ENCODE measurements around the gene TMEM86B. TPM values are rescaled to one million over a fixed set of nuclear protein-coding genes. Genes with fewer than 3 reads are reported as not detected.
A peak's percentile ranks its signal among the peaks of the same experiment; 100 is the strongest.
"Not testable (repeated sequence)": the region's sequence is repeated elsewhere in the genome, so short reads cannot be mapped to it uniquely, and the experiment has no call there.

Gene TMEM86B
- total RNA-seq, 1 experiment from 2014 or later, result 4.8 TPM

- H3K9me3 ChIP-seq (ENCODE audit: low read depth, low read length, poor library complexity, severe bottlenecking), result no peaks in the 10 kb centered on the region
- no peak overlapping the region for H3K27ac ChIP-seq (ENCODE audit: low read depth, low read length, poor library complexity, severe bottlenecking)
- ChIA-PET POLR2A (ENCODE audit: low non-redundant PET) (no interaction called here), CTCF (no interaction called here)
- H3K4me3 ChIP-seq (ENCODE audit: low read depth, low read length, poor library complexity, severe bottlenecking), result no peak overlapping the region
- BruUV-seq (replicated peaks), result no TSS peak
- DNase-seq (ENCODE audit: low spot score), result peak; percentile 47
- no peaks in the 10 kb centered on the region for H3K36me3 ChIP-seq (ENCODE audit: insufficient read depth, low read length, poor library complexity, severe bottlenecking)
- intact Hi-C loops (cut with micrococcal nuclease; ENCODE audit: unreplicated experiment), result no loop called here
- no peaks in the 10 kb centered on the region for H3K27me3 ChIP-seq (replicated peaks; ENCODE audit: insufficient read depth, low read depth, low read length, poor library complexity)
- no peak for TF ChIP-seq CTCF (conservative IDR thresholded peaks at IDR 0.05; ENCODE audit: low read depth, low read length)
- TF ChIP-seq EZH2 (IDR thresholded peaks at IDR 0.05; ENCODE audit: borderline replicate concordance, low read depth, low read length, poor library complexity, severe bottlenecking), result no peak
- H3K4me1 ChIP-seq (ENCODE audit: insufficient read depth, low read length, poor library complexity, severe bottlenecking), result no peaks in the 10 kb centered on the region
Observed at GRCh38 chr19:55209693-55210472, 18.7 kb downstream of the TMEM86B start.

GRCh38 chr19:55208880-55209692 lies 19.5 kb downstream of the TMEM86B start, which contains the start of gene PTPRH:
PTPRH (minus strand) TSS chr19:55209501; CDS start chr19:55209433, 68 bp downstream.
- H3K27me3 ChIP-seq (replicated peaks; ENCODE audit: insufficient read depth, low read depth, low read length, poor library complexity), result no peaks in the 10 kb centered on the region
- intact Hi-C loops (cut with micrococcal nuclease; ENCODE audit: unreplicated experiment), result no loop called here
- H3K4me1 ChIP-seq (ENCODE audit: insufficient read depth, low read length, poor library complexity, severe bottlenecking), result no peaks in the 10 kb centered on the region
- no peak for DNase-seq (ENCODE audit: low spot score)
- CTCF ChIA-PET, result no interaction called here
- no peaks in the 10 kb centered on the region for H3K36me3 ChIP-seq (ENCODE audit: insufficient read depth, low read length, poor library complexity, severe bottlenecking)
- no peak within 1 kb of the TSS for H3K27ac ChIP-seq (ENCODE audit: low read depth, low read length, poor library complexity, severe bottlenecking)
- no TSS peak for BruUV-seq (replicated peaks)
- H3K4me3 ChIP-seq (ENCODE audit: low read depth, low read length, poor library complexity, severe bottlenecking), result no peak within 1 kb of the TSS
- TF ChIP-seq EZH2 (IDR thresholded peaks at IDR 0.05; ENCODE audit: borderline replicate concordance, low read depth, low read length, poor library complexity, severe bottlenecking) (no peak), CTCF (conservative IDR thresholded peaks at IDR 0.05; ENCODE audit: low read depth, low read length) (no peak)
- no peaks in the 10 kb centered on the region for H3K9me3 ChIP-seq (ENCODE audit: low read depth, low read length, poor library complexity, severe bottlenecking)
- POLR2A ChIA-PET (ENCODE audit: low non-redundant PET), result no interaction called here

- Histone ChIP-seq H3K9me3 (ENCODE audit: low read depth, low read length, poor library complexity, severe bottlenecking) (no peaks in the 10 kb centered on the region), H3K4me1 (ENCODE audit: insufficient read depth, low read length, poor library complexity, severe bottlenecking) (no peaks in the 10 kb centered on the region), H3K4me3 (ENCODE audit: low read depth, low read length, poor library complexity, severe bottlenecking) (no peak overlapping the region), H3K27ac (ENCODE audit: low read depth, low read length, poor library complexity, severe bottlenecking) (no peak overlapping the region), H3K36me3 (ENCODE audit: insufficient read depth, low read length, poor library complexity, severe bottlenecking) (no peaks in the 10 kb centered on the region), H3K27me3 (replicated peaks; ENCODE audit: insufficient read depth, low read depth, low read length, poor library complexity) (no peaks in the 10 kb centered on the region)
- DNase-seq (ENCODE audit: low spot score), result peak; percentile 74
- intact Hi-C loops (cut with micrococcal nuclease; ENCODE audit: unreplicated experiment), result no loop called here
- ChIA-PET CTCF (no interaction called here), POLR2A (ENCODE audit: low non-redundant PET) (no interaction called here)
- no peak for TF ChIP-seq EZH2 (IDR thresholded peaks at IDR 0.05; ENCODE audit: borderline replicate concordance, low read depth, low read length, poor library complexity, severe bottlenecking)
- no peak for TF ChIP-seq CTCF (conservative IDR thresholded peaks at IDR 0.05; ENCODE audit: low read depth, low read length)
- BruUV-seq (replicated peaks), result no TSS peak
Observed at GRCh38 chr19:55206664-55207500, 21.7 kb downstream of the TMEM86B start.

- intact Hi-C loops (cut with micrococcal nuclease; ENCODE audit: unreplicated experiment); BruUV-seq (replicated peaks); H3K27ac ChIP-seq (ENCODE audit: low read depth, low read length, poor library complexity, severe bottlenecking); H3K4me1 ChIP-seq (ENCODE audit: insufficient read depth, low read length, poor library complexity, severe bottlenecking); H3K36me3 ChIP-seq (ENCODE audit: insufficient read depth, low read length, poor library complexity, severe bottlenecking); POLR2A ChIA-PET (ENCODE audit: low non-redundant PET); H3K27me3 ChIP-seq (replicated peaks; ENCODE audit: insufficient read depth, low read depth, low read length, poor library complexity); DNase-seq (ENCODE audit: low spot score); H3K4me3 ChIP-seq (ENCODE audit: low read depth, low read length, poor library complexity, severe bottlenecking); H3K9me3 ChIP-seq (ENCODE audit: low read depth, low read length, poor library complexity, severe bottlenecking); CTCF ChIA-PET: not testable (repeated sequence)
Observed at GRCh38 chr19:55202199-55202598, 26.4 kb downstream of the TMEM86B start.

Measured in A673 (cell line).